ENCODE results near the gene ASPSCR1. TPM values are rescaled to one million over a fixed set of nuclear protein-coding genes. Genes with fewer than 3 reads are reported as not detected.

The ASPSCR1 gene
- total RNA-seq, 6 donors from 2014 or later: 26.0 to 96.4 (median 56.1) TPM

- TF ChIP-seq CTCF (IDR thresholded peaks at IDR 0.05): no peak
- no peak for TF ChIP-seq POLR2AphosphoS5 (IDR thresholded peaks at IDR 0.05)
- no peak for TF ChIP-seq POLR2A (IDR thresholded peaks at IDR 0.05)
- TF ChIP-seq EP300 (IDR thresholded peaks at IDR 0.05): no peak
- peaks cover 0 to 5% (median 0%) of the 10 kb centered on the region in 4 donors for H3K36me3 ChIP-seq
- 85 to 92% methylated on average over 29 to 30 of the region's 30 CpGs for WGBS, 2 donors
- peaks cover 0 to 4% (median 0%) of the 10 kb centered on the region in 4 donors for H3K4me1 ChIP-seq
- H3K4me3 ChIP-seq: no peak overlapping the region
- ATAC-seq (ENCODE audit: low FRiP score in 2 of 2): no peak
- H3K27me3 ChIP-seq: no peaks in the 10 kb centered on the region
- peak in 1 of 2 donors; percentile 71 for DNase-seq
- no peaks in the 10 kb centered on the region for H3K9me3 ChIP-seq
- H3K27ac ChIP-seq: no peak overlapping the region
These were observed 28.4 kb downstream of the ASPSCR1 start for GRCh38 chr17:82005701-82006348.

GRCh38 chr17:82006468-82007227 lies 29.2 kb downstream of the ASPSCR1 start:
- ATAC-seq (ENCODE audit: low FRiP score in 2 of 2) (no peak), DNase-seq (peak in 1 of 2 donors; percentile 75)
- Histone ChIP-seq H3K27ac (no peak overlapping the region), H3K36me3 (peaks cover 0 to 10% (median 2%) of the 10 kb centered on the region in 4 donors), H3K27me3 (no peaks in the 10 kb centered on the region), H3K9me3 (no peaks in the 10 kb centered on the region), H3K4me1 (peaks cover 0 to 5% (median under 1%) of the 10 kb centered on the region in 4 donors), H3K4me3 (no peak overlapping the region)
- TF ChIP-seq POLR2A (IDR thresholded peaks at IDR 0.05) (no peak), CTCF (IDR thresholded peaks at IDR 0.05) (no peak), EP300 (IDR thresholded peaks at IDR 0.05) (no peak), POLR2AphosphoS5 (IDR thresholded peaks at IDR 0.05) (no peak)
- WGBS, 2 donors: 80 to 82% methylated on average over 18 to 23 of the region's 24 CpGs

- no peak for ATAC-seq (ENCODE audit: low FRiP score in 2 of 2)
- DNase-seq: no peak
- H3K4me3 ChIP-seq: no peak overlapping the region
- H3K36me3 ChIP-seq: peaks cover 0 to 15% (median 2%) of the 10 kb centered on the region in 4 donors
- WGBS, 2 donors: 95% methylated on average over 6 of the region's 6 CpGs; no CpG with 5 or more reads in 1 of the 2 donors
- TF ChIP-seq EP300 (IDR thresholded peaks at IDR 0.05) (no peak), CTCF (IDR thresholded peaks at IDR 0.05) (no peak), POLR2A (IDR thresholded peaks at IDR 0.05) (no peak), POLR2AphosphoS5 (IDR thresholded peaks at IDR 0.05) (no peak)
- H3K4me1 ChIP-seq: peaks cover 0 to 11% (median 3%) of the 10 kb centered on the region in 4 donors
- no peak overlapping the region for H3K27ac ChIP-seq
- no peaks in the 10 kb centered on the region for H3K9me3 ChIP-seq
- no peaks in the 10 kb centered on the region for H3K27me3 ChIP-seq
These were observed 29.7 kb downstream of the ASPSCR1 start for GRCh38 chr17:82007228-82007494.

GRCh38 chr17:82007495-82008257 lies 30.2 kb downstream of the ASPSCR1 start:
- no peaks in the 10 kb centered on the region for H3K27me3 ChIP-seq
- H3K4me3 ChIP-seq: no peak overlapping the region
- TF ChIP-seq POLR2A (IDR thresholded peaks at IDR 0.05) (no peak), EP300 (IDR thresholded peaks at IDR 0.05) (no peak)
- WGBS, 2 donors: 90 to 95% methylated on average over 11 to 26 of the region's 30 CpGs
- H3K4me1 ChIP-seq: peaks cover 0 to 14% (median 4%) of the 10 kb centered on the region in 4 donors
- ATAC-seq (ENCODE audit: low FRiP score in 2 of 2) (no peak), DNase-seq (peak in 1 of 2 donors; percentile 70)
- H3K27ac ChIP-seq: no peak overlapping the region
- no peaks in the 10 kb centered on the region for H3K9me3 ChIP-seq
- H3K36me3 ChIP-seq: peaks cover 0 to 15% (median 5%) of the 10 kb centered on the region in 4 donors

All from upper lobe of left lung (tissue), 6 donors.